ENCODE data around the gene LYZL1. TPM values are rescaled to one million over a fixed set of nuclear protein-coding genes. Genes with fewer than 3 reads are reported as not detected.

The LYZL1 gene
- total and polyA plus RNA-seq, 2 of the 8 experiments (the other 6 are each of a cell fraction or from before 2014, with no cell fraction given), result not detected

- Histone ChIP-seq H2BK5ac (ENCODE audit: low read depth, low read length) (no peak overlapping the region), H3K4me2 (ENCODE audit: insufficient read depth in 1 of 2, low read depth in 2 of 2, low read length in 2 of 2) (no peak overlapping the region), H3K14ac (ENCODE audit: insufficient read length) (no peak overlapping the region), H3K4ac (replicated peaks; ENCODE audit: insufficient read length, low read depth, low read length) (no peak overlapping the region), H4K8ac (ENCODE audit: extremely low read depth, insufficient read depth, low read length) (no peak overlapping the region), H3K9ac (replicated peaks in 1 of 4; ENCODE audit: extremely low read depth in 1 of 4, low read depth in 3 of 4, low read length in 3 of 4) (no peak overlapping the region), H3K9me3 (ENCODE audit: insufficient read depth in 2 of 2, low read depth in 1 of 2, low read length in 1 of 2) (peaks cover 18 to 21% of the 10 kb centered on the region in 2 experiments), H3K36me3 (ENCODE audit: control insufficient read depth in 2 of 4, insufficient read depth in 4 of 4, low read length in 3 of 4) (peaks cover 0 to 5% (median 0%) of the 10 kb centered on the region in 4 experiments; a peak in 1 of 8 replicates), H3K23ac (ENCODE audit: insufficient read length) (no peak overlapping the region), H2BK20ac (ENCODE audit: low read length) (no peak overlapping the region), H2BK120ac (replicated peaks; ENCODE audit: low read depth, low read length) (no peak overlapping the region), H2BK12ac (ENCODE audit: low read depth, low read length) (no peak overlapping the region), H2AK5ac (ENCODE audit: low read depth, low read length) (no peak overlapping the region), H4K5ac (ENCODE audit: insufficient read length, low read depth, low read length) (no peak overlapping the region), H3K4me1 (replicated peaks in 1 of 4; ENCODE audit: control insufficient read depth in 3 of 4, insufficient read depth in 4 of 4, low read length in 3 of 4) (no peaks in the 10 kb centered on the region), H3K56ac (replicated peaks; ENCODE audit: insufficient read length, low read depth, low read length) (no peak overlapping the region), H2AFZ (ENCODE audit: low read length) (no peak overlapping the region), H3K23me2 (ENCODE audit: low read depth, low read length) (no peaks in the 10 kb centered on the region), H3K79me2 (ENCODE audit: control insufficient read depth in 1 of 2, insufficient read depth in 2 of 2, low read length in 2 of 2) (no peaks in the 10 kb centered on the region), H3K4me3 (ENCODE audit: extremely low read depth in 1 of 4, insufficient read depth in 2 of 4, low read depth in 3 of 4, low read length in 4 of 4) (no peak overlapping the region), H3K27me3 (replicated peaks in 1 of 4; ENCODE audit: control insufficient read depth in 3 of 4, extremely low read depth in 1 of 4, insufficient read depth in 3 of 4, low read length in 3 of 4) (no peaks in the 10 kb centered on the region), H3K18ac (ENCODE audit: extremely low read depth, low read length) (no peak overlapping the region), H3K27ac (ENCODE audit: low read depth, low read length) (no peak overlapping the region), H4K20me1 (replicated peaks in 1 of 2; ENCODE audit: control insufficient read depth in 1 of 2, insufficient read depth in 2 of 2, low read length in 2 of 2) (no peaks in the 10 kb centered on the region), H4K91ac (replicated peaks; ENCODE audit: insufficient read length, low read length) (no peak overlapping the region), H3K79me1 (ENCODE audit: low read depth, low read length) (no peaks in the 10 kb centered on the region), H2BK15ac (ENCODE audit: low read length) (no peak overlapping the region)
- DNase-seq (ENCODE audit: low read depth in 1 of 2, low spot score in 2 of 2) (no peak), FAIRE-seq (no peak)
- ChIA-PET CTCF (ENCODE audit: partially characterized antibody) (interaction anchor here (0.5 to 4.0 kb wide), 3 partner anchors 8 to 303 kb away, joined by 3 to 15 read pairs (median 4); no protein-coding TSS in a partner anchor), POLR2A (ENCODE audit: partially characterized antibody) (no interaction called here)
- no peak for TF ChIP-seq BCL11A (IDR thresholded peaks at IDR 0.05; ENCODE audit: low read depth in 2 of 2, low read length in 2 of 2)
- TF ChIP-seq SP2 (IDR thresholded peaks at IDR 0.05; ENCODE audit: low read length), result no peak
- no peak for TF ChIP-seq POU5F1 (IDR thresholded peaks at IDR 0.05; ENCODE audit: low read depth, low read length)
- no peak for TF ChIP-seq EGR1 (IDR thresholded peaks at IDR 0.05; ENCODE audit: borderline replicate concordance, low read depth, low read length)
- no peak for TF ChIP-seq TEAD4 (IDR thresholded peaks at IDR 0.05; ENCODE audit: low read depth, low read length)
- TF ChIP-seq GABPA (IDR thresholded peaks at IDR 0.05; ENCODE audit: borderline replicate concordance, insufficient read depth, low read length), result no peak
- no peak for TF ChIP-seq CEBPB (IDR thresholded peaks at IDR 0.05; ENCODE audit: low read depth, low read length)
- TF ChIP-seq JUN (IDR thresholded peaks at IDR 0.05; ENCODE audit: low read depth, low read length), result no peak
- no peak for TF ChIP-seq FOSL1 (IDR thresholded peaks at IDR 0.05; ENCODE audit: insufficient read depth, low read depth, low read length)
- no peak for TF ChIP-seq SIN3A (conservative IDR thresholded peaks at IDR 0.05 in 1 of 2, IDR thresholded peaks at IDR 0.05 in 1 of 2; ENCODE audit: low read depth in 1 of 2, low read length in 2 of 2)
- no peak for TF ChIP-seq SIRT6 (IDR thresholded peaks at IDR 0.05; ENCODE audit: low read length)
- TF ChIP-seq PHF8 (conservative IDR thresholded peaks at IDR 0.05; ENCODE audit: low read depth, low read length), result no peak
- 100% methylated on average over 2 of the region's 2 CpGs; no CpG with 5 or more reads in 1 of the 2 experiments for WGBS, 2 experiments (ENCODE audit: extremely low coverage in 1 of 2, insufficient coverage in 1 of 2, insufficient read length in 1 of 2, insufficient replicate concordance in 2 of 2, low coverage in 1 of 2, low lambda C conversion rate in 2 of 2, missing lambda C conversion rate in 1 of 2)
These were observed 6.9 kb downstream of the LYZL1 start for GRCh38 chr10:29295813-29296212.

Data from H1 (cell line).